ENCODE results near the gene HOXB2.

HOXB2 gene

DNA sequence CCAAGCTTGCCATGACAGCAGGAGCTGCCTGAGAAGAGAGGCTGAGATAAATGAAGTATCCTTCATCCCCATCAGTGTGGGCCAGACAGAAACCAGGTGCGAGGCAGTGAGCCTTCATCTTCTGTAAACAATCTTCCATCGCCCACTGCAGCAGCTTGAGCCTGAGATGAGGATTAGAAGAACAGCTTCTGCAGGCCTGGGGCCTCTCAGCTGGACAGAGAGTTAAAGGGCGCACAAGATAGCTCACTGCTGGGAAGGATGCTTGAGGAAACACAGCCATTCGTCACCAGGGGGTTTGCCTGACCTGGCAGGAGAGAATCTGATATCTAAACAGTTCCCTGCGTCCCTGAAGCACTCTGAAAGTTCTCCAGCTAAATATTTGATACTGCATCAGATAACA lies 41.2 kb downstream of the HOXB2 start:
- Histone ChIP-seq H4K12ac (ENCODE audit: low read depth, low read length) (peak overlapping the region; percentile 9), H3K4me2 (ENCODE audit: low read length) (peak overlapping the region; percentile 24), H2AFZ (ENCODE audit: insufficient read depth, low read length, poor library complexity) (no peak overlapping the region), H3K79me1 (ENCODE audit: low read length) (peaks cover 42% of the 10 kb centered on the region), H3K27ac (ENCODE audit: low read depth, low read length) (peak overlapping the region; percentile 92), H3K18ac (ENCODE audit: low read length) (no peak overlapping the region), H2BK12ac (ENCODE audit: low read length) (no peak overlapping the region), H3K9me3 (ENCODE audit: insufficient read depth, low read depth, low read length) (no peaks in the 10 kb centered on the region), H3K27me3 (ENCODE audit: insufficient read depth, low read length) (no peaks in the 10 kb centered on the region), H3K79me2 (ENCODE audit: control insufficient read depth, insufficient read depth, low read length, poor library complexity) (peaks cover 2% of the 10 kb centered on the region), H3K9ac (ENCODE audit: low read length) (no peak overlapping the region), H2BK5ac (ENCODE audit: low read depth, low read length, poor library complexity) (peak overlapping the region; percentile 77), H4K91ac (ENCODE audit: low read depth, low read length) (peak overlapping the region; percentile 86), H3K4me1 (ENCODE audit: control insufficient read depth in 1 of 2, insufficient read depth in 2 of 2, low read length in 2 of 2) (peaks cover 39 to 45% of the 10 kb centered on the region in 2 experiments), H3K4me3 (ENCODE audit: low read depth, low read length) (no peak overlapping the region), H2AK5ac (ENCODE audit: low read length) (peak overlapping the region; percentile 13), H3K23ac (ENCODE audit: low read length) (no peak overlapping the region), H3K14ac (ENCODE audit: low read length) (no peak overlapping the region), H3K36me3 (ENCODE audit: control insufficient read depth in 1 of 2, insufficient read depth in 2 of 2, low read length in 2 of 2) (no peaks in the 10 kb centered on the region), H2BK120ac (ENCODE audit: insufficient read depth, low read length, poor library complexity) (peak overlapping the region; percentile 52), H3K4ac (ENCODE audit: low read depth, low read length) (no peak overlapping the region), H4K8ac (ENCODE audit: low read depth, low read length) (no peak overlapping the region)
- DNase-seq = no peak
- WGBS (ENCODE audit: extremely low coverage, insufficient coverage, insufficient read length) = no CpG with 5 or more reads among the region's 5 CpGs

DNA sequence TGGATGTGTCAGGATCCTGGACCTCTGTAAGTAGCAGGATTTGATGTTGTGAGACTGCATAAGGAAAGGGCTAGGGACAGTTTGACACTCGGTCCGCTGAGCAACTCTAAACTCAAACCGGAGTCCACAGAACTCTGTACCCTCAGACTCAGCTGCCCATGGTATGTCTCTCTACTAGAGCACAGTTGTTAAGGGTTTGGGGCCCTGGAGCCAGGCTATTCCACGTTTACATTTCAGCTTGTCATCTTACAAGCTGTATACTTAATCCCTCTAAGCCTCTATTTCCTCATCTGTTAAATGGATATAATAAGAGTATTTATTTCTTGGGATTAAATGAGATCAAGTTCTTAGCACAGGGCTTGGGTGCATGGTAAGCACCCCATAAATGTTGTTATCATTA lies 42.0 kb downstream of the HOXB2 start:
- H3K4me3 ChIP-seq (ENCODE audit: low read depth, low read length) = no peak overlapping the region
- H2AFZ ChIP-seq (ENCODE audit: insufficient read depth, low read length, poor library complexity) = no peak overlapping the region
- H3K18ac ChIP-seq (ENCODE audit: low read length) = no peak overlapping the region
- no peaks in the 10 kb centered on the region for H3K36me3 ChIP-seq (ENCODE audit: control insufficient read depth in 1 of 2, insufficient read depth in 2 of 2, low read length in 2 of 2)
- H3K79me2 ChIP-seq (ENCODE audit: control insufficient read depth, insufficient read depth, low read length, poor library complexity) = peaks cover 2% of the 10 kb centered on the region
- H3K27ac ChIP-seq (ENCODE audit: low read depth, low read length) = no peak overlapping the region
- peak overlapping the region; percentile 93 for H2BK12ac ChIP-seq (ENCODE audit: low read length)
- H3K4ac ChIP-seq (ENCODE audit: low read depth, low read length) = no peak overlapping the region
- H3K4me1 ChIP-seq (ENCODE audit: control insufficient read depth in 1 of 2, insufficient read depth in 2 of 2, low read length in 2 of 2) = peaks cover 43 to 52% of the 10 kb centered on the region in 2 experiments
- no peak overlapping the region for H4K12ac ChIP-seq (ENCODE audit: low read depth, low read length)
- WGBS (ENCODE audit: extremely low coverage, insufficient coverage, insufficient read length) = no CpG with 5 or more reads among the region's 4 CpGs
- H2AK5ac ChIP-seq (ENCODE audit: low read length) = peak overlapping the region; percentile 22
- no peaks in the 10 kb centered on the region for H3K27me3 ChIP-seq (ENCODE audit: insufficient read depth, low read length)
- H2BK5ac ChIP-seq (ENCODE audit: low read depth, low read length, poor library complexity) = no peak overlapping the region
- H3K9me3 ChIP-seq (ENCODE audit: insufficient read depth, low read depth, low read length) = no peaks in the 10 kb centered on the region
- H4K8ac ChIP-seq (ENCODE audit: low read depth, low read length) = peak overlapping the region; percentile 19
- H3K4me2 ChIP-seq (ENCODE audit: low read length) = no peak overlapping the region
- H3K14ac ChIP-seq (ENCODE audit: low read length) = peak overlapping the region; percentile 11
- no peak overlapping the region for H3K9ac ChIP-seq (ENCODE audit: low read length)
- peaks cover 47% of the 10 kb centered on the region for H3K79me1 ChIP-seq (ENCODE audit: low read length)
- H2BK120ac ChIP-seq (ENCODE audit: insufficient read depth, low read length, poor library complexity) = peak overlapping the region; percentile 38
- DNase-seq = no peak
- peak overlapping the region; percentile 86 for H4K91ac ChIP-seq (ENCODE audit: low read depth, low read length)
- H3K23ac ChIP-seq (ENCODE audit: low read length) = no peak overlapping the region

DNA sequence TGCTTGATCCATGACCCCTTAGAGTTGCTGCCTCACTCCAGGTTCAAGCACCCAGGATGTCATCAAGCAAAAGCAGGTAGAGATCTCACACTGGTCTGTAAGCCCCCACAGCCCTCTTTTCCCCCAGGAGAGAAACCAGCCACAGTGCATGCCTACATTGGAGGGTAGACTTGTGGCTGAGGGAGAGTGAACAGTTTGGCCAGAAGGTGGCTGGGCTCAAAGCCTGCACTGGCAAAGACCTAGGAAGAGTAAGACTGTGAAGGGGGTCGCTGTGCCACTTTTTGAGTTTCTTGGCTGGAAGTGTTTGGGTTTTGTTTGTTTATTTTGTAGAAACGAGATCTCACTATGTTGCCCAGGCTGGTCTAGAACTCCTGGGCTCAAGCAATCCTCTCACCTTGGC lies 42.6 kb downstream of the HOXB2 start:
- Histone ChIP-seq H2BK5ac (ENCODE audit: low read depth, low read length, poor library complexity) (peak overlapping the region; percentile 8), H3K27me3 (ENCODE audit: insufficient read depth, low read length) (no peaks in the 10 kb centered on the region), H3K18ac (ENCODE audit: low read length) (peak overlapping the region; percentile 23), H3K4me3 (ENCODE audit: low read depth, low read length) (no peak overlapping the region), H3K9me3 (ENCODE audit: insufficient read depth, low read depth, low read length) (no peaks in the 10 kb centered on the region), H2AFZ (ENCODE audit: insufficient read depth, low read length, poor library complexity) (no peak overlapping the region), H4K91ac (ENCODE audit: low read depth, low read length) (peak overlapping the region; percentile 86), H3K79me2 (ENCODE audit: control insufficient read depth, insufficient read depth, low read length, poor library complexity) (peaks cover 3% of the 10 kb centered on the region), H2AK5ac (ENCODE audit: low read length) (peak overlapping the region; percentile 55), H3K4me2 (ENCODE audit: low read length) (no peak overlapping the region), H3K27ac (ENCODE audit: low read depth, low read length) (no peak overlapping the region), H3K23ac (ENCODE audit: low read length) (no peak overlapping the region), H2BK12ac (ENCODE audit: low read length) (peak overlapping the region; percentile 43), H3K14ac (ENCODE audit: low read length) (peak overlapping the region; percentile 8), H3K79me1 (ENCODE audit: low read length) (peaks cover 52% of the 10 kb centered on the region), H3K36me3 (ENCODE audit: control insufficient read depth in 1 of 2, insufficient read depth in 2 of 2, low read length in 2 of 2) (no peaks in the 10 kb centered on the region), H4K12ac (ENCODE audit: low read depth, low read length) (no peak overlapping the region), H3K4ac (ENCODE audit: low read depth, low read length) (peak overlapping the region; percentile 6), H2BK120ac (ENCODE audit: insufficient read depth, low read length, poor library complexity) (peak overlapping the region; percentile 48), H3K4me1 (ENCODE audit: control insufficient read depth in 1 of 2, insufficient read depth in 2 of 2, low read length in 2 of 2) (peaks cover 46 to 56% of the 10 kb centered on the region in 2 experiments), H4K8ac (ENCODE audit: low read depth, low read length) (peak overlapping the region; percentile 22), H3K9ac (ENCODE audit: low read length) (no peak overlapping the region)
- no CpG with 5 or more reads among the region's 2 CpGs for WGBS (ENCODE audit: extremely low coverage, insufficient coverage, insufficient read length)
- no peak for DNase-seq

DNA sequence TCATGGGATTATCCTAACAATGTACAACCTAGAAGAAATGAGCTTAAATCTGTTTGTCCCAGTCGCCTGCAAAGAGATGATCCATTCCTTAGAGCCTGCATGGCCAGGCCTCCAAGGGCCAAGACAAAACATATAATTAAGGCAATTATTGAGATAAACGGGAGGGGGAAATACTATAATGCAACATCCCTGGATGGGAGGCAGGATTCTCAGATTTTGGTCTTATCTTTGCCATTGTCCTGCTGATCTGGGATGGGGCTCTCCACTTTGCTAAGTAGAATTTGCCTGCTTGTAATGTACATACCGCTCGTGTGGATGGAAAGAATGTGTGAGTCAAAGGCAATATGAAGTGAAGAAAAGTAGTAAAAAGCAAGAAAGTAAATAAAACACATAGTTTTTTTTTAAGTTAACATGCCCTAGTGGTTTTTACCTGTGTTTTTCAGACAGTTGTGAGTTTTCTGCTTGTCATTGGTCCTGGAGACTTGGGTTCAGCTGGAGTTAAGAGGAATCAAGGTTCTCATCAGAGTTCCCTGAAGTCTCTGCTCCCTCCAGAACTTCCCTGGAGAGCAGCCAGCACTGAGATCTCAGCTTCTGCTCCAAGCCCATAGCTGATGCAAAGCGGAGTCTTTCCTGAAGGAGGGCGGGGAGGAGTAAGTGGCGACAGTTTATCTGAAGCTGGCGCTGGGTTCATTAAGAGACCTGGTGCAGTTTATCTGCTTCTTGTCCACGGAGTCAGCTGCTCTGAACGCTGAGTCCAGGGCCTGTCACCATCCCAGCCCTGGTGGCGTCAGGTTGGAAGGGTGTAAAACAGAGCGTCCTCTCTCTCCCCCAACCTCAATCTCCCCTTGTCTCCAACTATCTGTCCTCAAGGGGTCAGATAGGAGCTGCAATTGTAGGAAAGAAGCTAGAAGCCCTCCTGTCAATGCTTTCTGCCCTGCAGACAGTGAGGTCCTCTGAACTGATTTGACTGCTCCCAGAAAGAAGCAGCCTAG lies 44.2 kb downstream of the HOXB2 start:
- Histone ChIP-seq H4K8ac (ENCODE audit: low read depth, low read length) (no peak overlapping the region), H2BK120ac (ENCODE audit: insufficient read depth, low read length, poor library complexity) (peak overlapping the region; percentile 86), H3K4me2 (ENCODE audit: low read length) (no peak overlapping the region), H3K4me1 (ENCODE audit: control insufficient read depth in 1 of 2, insufficient read depth in 2 of 2, low read length in 2 of 2) (peaks cover 43 to 49% of the 10 kb centered on the region in 2 experiments), H3K18ac (ENCODE audit: low read length) (peak overlapping the region; percentile 19), H3K9ac (ENCODE audit: low read length) (no peak overlapping the region), H3K27me3 (ENCODE audit: insufficient read depth, low read length) (no peaks in the 10 kb centered on the region), H2AK5ac (ENCODE audit: low read length) (peak overlapping the region; percentile 57), H3K36me3 (ENCODE audit: control insufficient read depth in 1 of 2, insufficient read depth in 2 of 2, low read length in 2 of 2) (no peaks in the 10 kb centered on the region), H3K79me1 (ENCODE audit: low read length) (peaks cover 50% of the 10 kb centered on the region), H2BK5ac (ENCODE audit: low read depth, low read length, poor library complexity) (peak overlapping the region; percentile 29), H3K27ac (ENCODE audit: low read depth, low read length) (peak overlapping the region; percentile 56), H3K79me2 (ENCODE audit: control insufficient read depth, insufficient read depth, low read length, poor library complexity) (peaks cover 3% of the 10 kb centered on the region), H3K4me3 (ENCODE audit: low read depth, low read length) (no peak overlapping the region), H3K23ac (ENCODE audit: low read length) (no peak overlapping the region), H3K4ac (ENCODE audit: low read depth, low read length) (peak overlapping the region; percentile 60), H2AFZ (ENCODE audit: insufficient read depth, low read length, poor library complexity) (no peak overlapping the region), H3K14ac (ENCODE audit: low read length) (peak overlapping the region; percentile 53), H3K9me3 (ENCODE audit: insufficient read depth, low read depth, low read length) (no peaks in the 10 kb centered on the region), H2BK12ac (ENCODE audit: low read length) (peak overlapping the region; percentile 90), H4K12ac (ENCODE audit: low read depth, low read length) (no peak overlapping the region), H4K91ac (ENCODE audit: low read depth, low read length) (peak overlapping the region; percentile 16)
- WGBS (ENCODE audit: extremely low coverage, insufficient coverage, insufficient read length) = no CpG with 5 or more reads among the region's 12 CpGs
- DNase-seq = peak in 1 of 2 donors; percentile 34

Data from trophoblast cell (in vitro differentiated cells and primary cell).